ENCODE measurements around the gene ZFAND2B.
"Not testable (repeated sequence)": the region's sequence is repeated elsewhere in the genome, so short reads cannot be mapped to it uniquely, and the experiment has no call there.

ZFAND2B gene

GRCh38 chr2:219175928-219176817, 30.4 kb upstream of the ZFAND2B start:
- FAIRE-seq = no peak
- peak; percentile 46 for DNase-seq (ENCODE audit: low spot score)

- FAIRE-seq (no peak), DNase-seq (ENCODE audit: low spot score) (peak; percentile 91)
Observed at GRCh38 chr2:219176818-219177551, 29.6 kb upstream of the ZFAND2B start, which contains the start of gene CNPPD1. CNPPD1 (minus strand) TSS chr2:219176925; CDS start chr2:219176828, 97 bp downstream.

GRCh38 chr2:219177552-219178376, 28.8 kb upstream of the ZFAND2B start, which contains the start of gene RETREG2:
RETREG2 (plus strand) TSS chr2:219178275; CDS start chr2:219178353, 78 bp downstream.
- peak; percentile 73 for FAIRE-seq
- peak; percentile 98 for DNase-seq (ENCODE audit: low spot score)

- peak; percentile 40 for DNase-seq (ENCODE audit: low spot score)
- FAIRE-seq = no peak
Observed at GRCh38 chr2:219178377-219179175, 28.0 kb upstream of the ZFAND2B start.

- no peak for FAIRE-seq
Observed at GRCh38 chr2:219179601-219180465, 26.7 kb upstream of the ZFAND2B start.

GRCh38 chr2:219180961-219181360, 25.6 kb upstream of the ZFAND2B start:
- DNase-seq (ENCODE audit: low spot score) (no peak), FAIRE-seq (no peak)

More at GRCh38 chr2:219179601-219180465, 26.7 kb upstream of the ZFAND2B start:
- no peak for DNase-seq (ENCODE audit: low spot score)

- DNase-seq (ENCODE audit: low spot score) (no peak), FAIRE-seq (no peak)
Observed at GRCh38 chr2:219181531-219181930, 25.1 kb upstream of the ZFAND2B start.

- no peak for FAIRE-seq
Observed at GRCh38 chr2:219182331-219183150, 24.0 kb upstream of the ZFAND2B start.

GRCh38 chr2:219183151-219183772, 23.3 kb upstream of the ZFAND2B start:
- DNase-seq (ENCODE audit: low spot score) = no peak
- no peak for FAIRE-seq

More at GRCh38 chr2:219182331-219183150, 24.0 kb upstream of the ZFAND2B start:
- no peak for DNase-seq (ENCODE audit: low spot score)

GRCh38 chr2:219184121-219184520, 22.5 kb upstream of the ZFAND2B start:
- DNase-seq (ENCODE audit: low spot score) (no peak), FAIRE-seq (no peak)

GRCh38 chr2:219186754-219187456, 19.7 kb upstream of the ZFAND2B start:
- DNase-seq (ENCODE audit: low spot score) (no peak), FAIRE-seq (no peak)

GRCh38 chr2:219197388-219197787, 9.2 kb upstream of the ZFAND2B start:
- DNase-seq (ENCODE audit: low spot score) (no peak), FAIRE-seq (no peak)

- DNase-seq (ENCODE audit: low spot score) (no peak), FAIRE-seq (no peak)
Observed at GRCh38 chr2:219198974-219199373, 7.6 kb upstream of the ZFAND2B start.

- DNase-seq (ENCODE audit: low spot score) = no peak
- FAIRE-seq = no peak
Observed at GRCh38 chr2:219199470-219200211, 6.9 kb upstream of the ZFAND2B start.

- DNase-seq (ENCODE audit: low spot score); FAIRE-seq: not testable (repeated sequence)
Observed at GRCh38 chr2:219200502-219201326, 5.9 kb upstream of the ZFAND2B start.

GRCh38 chr2:219201331-219201730, 5.3 kb upstream of the ZFAND2B start:
- not testable (repeated sequence) for FAIRE-seq; DNase-seq (ENCODE audit: low spot score)

Data from urothelium cell line (cell line).